OCI-M2 (cell line): ENCODE data around the gene ABCA1.
"Not testable (repeated sequence)": the region's sequence is repeated elsewhere in the genome, so short reads cannot be mapped to it uniquely, and the experiment has no call there.

ENCODE experiments used
- DNase-seq: peaks from one replicate; lab custom pipeline; 2025; ENCODE audit not compliant: unreplicated experiment; lab: John Stamatoyannopoulos, UW

Gene ABCA1

DNA sequence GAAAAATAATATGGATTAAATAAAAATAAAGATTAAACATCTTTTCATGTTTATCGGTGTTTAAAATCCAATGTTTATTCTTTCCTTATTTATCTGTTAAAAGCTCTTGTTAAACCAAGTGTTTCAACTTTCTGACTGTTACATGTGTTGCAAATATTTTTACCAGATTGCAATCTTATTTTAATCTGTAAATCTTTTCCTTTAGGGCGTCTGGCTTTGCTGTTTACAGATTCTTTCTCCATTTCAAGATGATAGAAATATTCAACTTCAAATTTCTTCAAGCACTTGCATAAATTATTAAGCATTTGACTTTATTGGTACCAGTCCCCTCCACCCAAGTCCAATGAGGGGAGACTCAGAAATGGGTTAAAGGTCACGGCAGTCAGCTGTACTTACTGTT is 16.9 kb upstream of the ABCA1 start:
- DNase-seq: no peak

DNA sequence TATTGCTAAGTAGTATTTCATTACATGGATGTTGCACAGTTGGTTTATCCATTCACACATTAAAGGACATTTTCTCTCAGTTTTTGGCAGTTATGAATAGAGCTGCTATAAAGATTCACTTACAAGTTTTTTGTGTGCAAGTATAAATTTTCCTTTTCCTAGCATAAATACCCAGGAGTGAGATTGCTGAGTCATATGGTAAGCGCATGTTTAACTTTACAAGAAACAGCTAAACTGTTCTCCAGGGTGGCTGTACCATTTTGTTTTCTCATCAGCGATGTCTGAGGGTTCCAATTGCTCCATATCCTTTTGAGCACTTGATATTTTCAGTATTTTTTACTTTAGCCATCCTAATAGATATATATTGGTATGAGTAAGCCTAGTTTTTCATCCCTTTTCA is 16.4 kb upstream of the ABCA1 start:
- no peak for DNase-seq

DNA sequence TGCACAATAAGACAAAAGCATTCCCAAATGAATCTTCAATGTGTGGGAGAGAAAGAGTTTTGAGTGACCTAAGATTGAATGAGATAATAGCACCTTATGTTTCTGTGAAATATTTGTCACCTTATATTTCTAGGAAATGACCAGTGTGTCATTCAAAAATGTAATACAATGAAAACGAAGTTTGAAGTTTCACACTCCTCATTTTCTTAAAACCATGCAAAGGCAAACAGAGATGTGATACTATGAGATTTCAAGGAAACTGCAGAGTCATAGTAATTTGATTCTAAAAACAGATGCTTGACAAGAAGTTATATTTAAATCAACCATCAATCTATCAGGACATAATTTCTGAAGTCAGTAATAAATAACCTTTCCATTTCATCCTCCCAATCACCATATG is 13.6 kb upstream of the ABCA1 start:
- no peak for DNase-seq

DNA sequence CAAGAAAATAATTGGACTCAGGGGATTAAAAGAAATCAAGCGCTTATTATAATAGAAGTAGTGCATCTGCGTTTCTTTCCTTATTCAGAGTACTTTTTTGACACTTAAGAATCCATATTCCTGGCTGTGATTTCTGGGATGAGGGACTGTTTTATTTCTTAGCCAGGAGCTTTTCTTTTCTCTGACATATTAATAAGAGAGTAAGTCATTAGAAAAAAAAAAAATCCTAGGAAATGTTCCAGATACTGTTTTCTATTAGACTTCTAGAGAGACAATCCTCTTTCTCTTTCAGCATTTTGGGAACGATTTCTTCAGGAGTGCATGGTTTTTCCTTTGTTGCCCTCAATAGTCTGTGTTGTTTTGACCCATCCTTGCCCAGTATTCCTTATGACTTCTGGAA is 8.3 kb upstream of the ABCA1 start:
- no peak for DNase-seq

DNA sequence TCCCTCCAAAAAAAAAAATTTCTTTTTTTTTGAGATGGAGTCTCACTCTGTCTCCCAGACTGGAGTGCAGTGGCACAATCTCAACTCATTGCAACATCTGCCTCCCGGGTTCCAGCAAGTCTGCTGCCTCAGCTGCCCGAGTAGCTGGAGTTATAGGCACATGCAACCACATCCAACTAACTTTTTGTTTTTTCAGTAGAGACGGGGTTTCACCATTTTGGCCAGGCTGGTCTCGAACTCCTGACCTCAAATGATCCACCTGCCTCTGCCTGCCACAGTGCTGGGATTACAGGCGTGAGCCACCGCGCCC is 7.5 kb upstream of the ABCA1 start:
- not testable (repeated sequence) for DNase-seq

DNA sequence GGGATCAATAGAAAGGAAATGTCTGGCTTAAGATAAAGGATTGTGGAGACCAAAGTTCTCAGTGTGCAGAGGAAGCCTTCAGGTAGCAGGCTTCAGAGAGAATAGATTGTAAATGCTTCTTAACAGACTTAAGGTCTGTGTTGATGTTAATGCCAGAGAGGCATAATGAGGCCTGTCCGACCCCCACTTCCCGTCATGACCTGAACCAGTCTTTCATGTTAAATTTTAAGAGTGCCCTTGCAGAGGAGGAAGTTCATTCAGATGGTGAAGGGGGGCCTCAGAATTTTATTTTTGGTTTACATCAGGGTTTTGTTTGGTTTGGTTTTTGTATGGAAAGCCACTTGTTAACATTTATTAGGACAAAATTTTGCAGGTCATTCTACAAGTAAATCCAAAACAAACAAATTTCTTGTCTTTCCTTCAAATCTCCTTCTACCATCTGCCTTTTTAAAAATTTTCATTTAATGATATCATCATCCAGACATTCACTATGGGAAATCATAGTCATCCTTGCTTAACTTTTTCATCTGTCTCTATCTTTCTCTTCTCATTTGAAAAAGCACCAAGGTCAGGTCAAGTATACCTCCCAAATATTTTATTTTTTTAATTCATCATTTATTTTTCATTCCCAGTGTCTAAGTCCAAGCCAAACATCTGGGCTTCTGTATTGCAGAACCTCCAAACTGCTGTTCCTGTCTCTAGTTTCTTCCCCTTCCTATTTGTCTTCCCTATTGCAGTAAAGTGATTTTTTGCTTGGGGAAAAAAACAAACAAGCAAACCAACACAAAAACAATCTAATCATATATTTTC is 6.9 kb upstream of the ABCA1 start:
- no peak for DNase-seq

DNA sequence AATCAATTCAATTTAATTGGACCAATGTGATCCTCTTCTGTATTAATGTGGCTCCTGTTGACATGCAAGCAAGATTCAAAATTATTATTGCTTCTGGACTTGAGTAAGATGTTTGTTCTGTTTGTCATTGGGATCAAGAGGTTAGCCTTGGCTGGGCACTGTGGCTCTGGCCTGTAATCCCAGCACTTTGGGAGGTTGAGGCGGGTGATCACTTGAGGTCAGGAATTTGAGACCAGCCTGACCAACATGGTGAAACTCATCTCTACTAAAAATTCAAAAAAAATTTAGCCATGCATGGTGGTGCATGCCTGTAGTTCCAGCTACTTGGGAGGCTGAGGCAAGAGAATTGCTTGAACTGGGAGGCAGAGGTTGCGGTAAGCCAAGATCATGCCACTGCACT is 5.1 kb upstream of the ABCA1 start:
- not testable (repeated sequence) for DNase-seq

DNA sequence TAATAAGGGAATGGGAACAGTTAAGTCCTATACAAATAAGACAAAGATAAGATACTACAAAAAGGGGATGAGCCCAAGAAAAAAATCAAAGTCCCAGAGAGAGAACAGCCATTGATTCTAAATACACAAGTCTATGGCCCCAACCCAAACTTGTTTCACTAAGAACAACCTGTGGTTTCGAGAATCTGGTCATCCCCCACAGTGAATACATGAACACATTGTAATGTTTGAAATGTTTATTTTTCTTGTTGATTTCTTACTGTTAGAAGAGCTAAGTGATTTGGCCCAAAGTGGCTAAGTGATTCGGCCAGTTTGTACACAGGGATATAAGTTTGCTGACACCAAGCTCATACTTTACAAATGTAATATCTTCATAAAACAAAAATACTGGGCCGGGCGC is 3.3 kb upstream of the ABCA1 start:
- no peak for DNase-seq

DNA sequence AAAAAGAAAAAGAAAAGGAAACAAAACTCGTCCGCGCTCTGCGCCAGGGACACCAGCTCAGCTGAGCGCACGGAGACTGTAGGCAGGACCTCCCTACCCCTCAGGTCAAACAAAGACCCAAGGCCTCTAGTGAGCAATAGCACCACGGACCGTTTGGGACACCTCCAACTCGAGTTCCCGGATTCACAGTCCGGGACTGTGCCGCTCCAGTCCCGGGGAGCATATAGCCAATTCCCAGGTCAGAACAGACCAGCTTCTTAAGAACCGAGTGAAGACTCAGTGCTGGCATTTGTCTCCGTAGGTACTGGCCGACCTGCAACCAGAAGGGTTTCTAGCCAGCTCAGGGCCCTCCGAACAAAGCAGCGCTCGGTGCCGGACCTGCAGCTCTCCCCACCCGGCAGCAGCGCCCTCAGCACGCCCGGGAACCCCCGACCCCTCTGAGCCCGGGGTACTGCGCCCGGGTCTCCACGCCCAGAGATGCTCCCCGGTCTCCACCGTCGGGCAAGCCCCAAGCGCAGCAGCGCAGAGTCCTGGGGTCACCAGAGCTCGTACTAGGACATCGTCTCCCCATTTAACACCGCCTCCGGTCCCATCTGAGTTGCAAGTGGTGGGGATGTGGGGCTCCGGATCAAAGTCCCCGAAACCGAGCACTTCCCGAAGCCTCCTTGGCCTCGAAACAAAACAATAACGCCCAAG is 591 bp downstream of the ABCA1 start:
- no peak for DNase-seq

DNA sequence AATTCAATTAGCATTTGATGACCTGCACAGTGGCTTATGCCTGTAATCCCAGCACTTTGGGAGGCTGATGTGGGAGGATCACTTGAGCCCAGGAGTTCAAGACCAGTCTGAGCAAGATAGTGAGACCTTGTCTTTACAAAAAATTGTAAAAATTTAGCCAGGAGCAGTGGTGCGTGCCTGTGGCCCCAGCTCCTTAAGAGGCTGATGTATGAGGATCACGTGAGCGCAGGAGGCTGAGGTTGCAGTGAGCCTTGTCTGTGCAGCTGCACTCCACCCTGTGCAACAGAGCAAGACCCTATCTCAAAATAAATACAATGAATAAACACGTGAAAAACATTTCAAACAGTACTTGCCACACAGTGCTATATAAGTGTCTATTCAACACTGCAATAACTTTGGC is 4.2 kb downstream of the ABCA1 start:
- no peak for DNase-seq

DNA sequence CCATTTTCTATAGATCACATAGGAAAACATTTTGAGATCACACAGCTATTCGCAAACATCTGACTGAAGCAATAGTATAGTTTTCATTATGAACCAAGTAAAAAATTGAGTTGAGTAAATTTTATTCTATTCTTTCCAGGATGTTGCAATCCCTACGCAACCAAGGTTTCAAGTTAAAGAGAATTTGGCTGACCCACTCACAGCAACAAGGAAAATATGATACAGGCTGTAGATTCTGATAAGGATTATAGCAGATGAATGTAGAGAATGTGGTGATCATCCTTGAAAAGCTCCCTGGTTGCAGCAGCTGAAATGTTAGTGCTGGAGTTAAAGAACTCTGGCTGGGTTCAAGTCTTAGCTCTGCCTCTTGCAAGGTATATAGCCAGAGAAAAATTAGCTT is 4.7 kb downstream of the ABCA1 start:
- DNase-seq: no peak

DNA sequence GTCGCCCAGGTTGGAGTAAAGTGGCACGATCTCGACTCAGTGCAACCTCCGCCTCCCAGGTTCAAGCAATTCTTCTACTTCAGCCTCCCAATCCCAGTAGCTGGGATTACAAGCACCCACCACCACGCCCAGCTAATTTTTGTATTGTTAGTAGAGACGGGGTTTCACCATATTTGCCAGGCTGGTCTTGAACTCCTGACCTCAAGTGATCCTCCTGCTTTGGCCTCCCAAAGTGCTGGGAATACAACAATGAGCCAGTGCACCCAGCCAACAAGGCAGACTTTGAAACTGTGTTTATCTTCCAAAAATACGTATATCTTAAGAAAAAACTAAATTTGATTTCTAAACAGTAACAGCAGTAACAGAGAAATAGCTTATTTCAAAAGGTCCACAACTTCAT is 5.2 kb downstream of the ABCA1 start:
- not testable (repeated sequence) for DNase-seq

DNA sequence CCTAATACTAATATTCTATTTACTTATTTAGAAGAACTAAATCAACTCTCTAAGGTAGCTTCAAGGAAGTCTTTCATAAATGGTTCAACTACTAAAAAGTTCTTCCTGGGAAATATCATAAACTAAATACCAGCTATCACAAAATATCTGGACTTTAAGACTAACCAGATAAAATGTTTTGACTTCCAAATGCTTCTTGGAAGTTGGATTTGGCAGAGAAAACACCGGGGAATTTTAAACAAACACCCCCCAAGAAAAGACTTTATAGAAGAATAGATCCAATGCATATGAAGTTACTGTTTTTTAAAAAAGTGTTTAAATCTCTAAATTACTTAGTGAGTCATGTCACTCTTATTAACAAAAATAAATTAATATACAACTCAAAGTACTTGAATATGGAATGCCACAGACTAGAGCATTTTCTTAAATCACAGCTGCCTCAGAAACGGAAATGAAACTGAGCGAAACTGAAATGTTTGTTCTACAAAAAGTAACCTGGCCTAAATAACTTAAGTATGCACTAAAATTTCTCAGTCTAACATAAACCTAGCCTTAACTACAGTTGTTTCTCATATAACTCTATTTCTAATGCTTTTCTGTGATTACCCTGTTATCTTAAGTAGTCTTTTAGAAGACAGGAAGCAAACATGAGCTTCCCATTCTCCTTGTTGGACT is 6.8 kb downstream of the ABCA1 start:
- DNase-seq: no peak

DNA sequence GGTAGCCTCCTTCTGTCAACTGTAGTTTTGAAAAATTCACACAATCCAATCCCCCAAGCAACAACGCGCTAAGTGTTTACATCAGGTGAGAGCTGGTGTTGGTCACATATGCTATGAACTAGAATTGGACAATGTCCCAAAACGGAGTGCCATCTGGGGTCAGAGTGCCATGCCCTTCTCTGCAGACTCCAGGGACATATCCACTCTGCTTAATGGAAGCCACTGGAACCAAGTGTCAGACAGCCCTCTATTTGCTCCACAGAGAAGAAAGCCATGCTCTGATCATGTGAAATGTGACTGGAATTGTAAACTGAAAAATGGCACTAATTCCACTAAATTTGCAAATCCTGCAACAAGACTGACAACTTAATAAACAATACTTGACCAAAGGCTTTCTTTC is 12.2 kb downstream of the ABCA1 start:
- DNase-seq: no peak

DNA sequence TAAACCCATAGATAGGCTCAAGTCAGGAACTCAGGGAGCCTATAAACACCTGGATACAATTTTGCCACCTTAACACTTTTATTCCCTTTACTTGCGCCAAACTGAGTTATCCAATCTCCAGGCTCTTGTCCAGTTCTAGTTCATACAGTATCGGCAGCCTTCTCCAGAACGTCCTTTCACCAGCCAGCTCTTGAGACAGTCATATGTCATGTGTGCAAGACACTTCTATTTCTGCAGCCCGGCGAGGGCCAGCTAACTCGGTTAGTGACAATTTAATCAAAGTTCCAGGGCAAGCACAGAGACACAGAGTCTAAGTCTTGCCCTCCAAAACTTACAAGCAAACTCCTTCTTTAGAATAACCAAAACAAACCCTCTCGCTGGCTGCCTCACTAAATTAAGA is 12.9 kb downstream of the ABCA1 start:
- no peak for DNase-seq

DNA sequence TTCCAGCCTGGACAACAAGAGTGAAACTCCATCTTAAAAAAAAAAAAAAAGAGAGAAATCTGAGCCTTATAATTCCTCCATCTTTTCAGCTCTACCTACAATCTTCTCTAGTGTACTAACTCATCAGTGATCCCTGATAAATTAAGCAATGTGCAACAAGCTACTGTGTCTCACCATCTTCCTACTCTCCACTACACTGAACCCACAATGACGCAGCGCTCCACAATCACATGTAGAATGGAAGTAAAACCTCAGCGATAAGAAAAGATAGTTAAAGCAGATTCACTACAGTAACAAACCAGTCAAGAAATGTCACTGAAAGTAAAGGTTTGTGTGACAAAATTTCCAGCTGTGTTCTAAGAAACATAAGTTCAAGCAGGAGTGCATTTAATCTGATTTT is 13.5 kb downstream of the ABCA1 start:
- no peak for DNase-seq

DNA sequence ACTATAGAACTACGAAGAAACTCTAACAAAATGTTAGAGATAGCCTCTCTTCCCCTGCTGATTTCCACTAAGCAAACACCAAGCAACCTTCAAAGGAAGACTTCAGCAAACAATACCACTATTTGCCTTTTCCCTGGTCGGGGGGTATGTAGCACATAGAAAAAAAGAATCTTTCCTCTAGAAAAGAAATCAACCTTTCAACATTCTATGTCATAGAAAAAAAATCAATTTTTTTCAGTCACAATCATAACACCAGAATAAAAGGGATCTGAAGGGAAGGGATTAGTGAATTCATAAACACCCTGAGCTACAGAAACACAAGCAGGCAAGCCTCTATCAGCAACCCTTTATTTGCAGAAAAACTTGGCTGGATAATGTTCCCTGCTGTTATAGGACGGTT is 15.3 kb downstream of the ABCA1 start:
- no peak for DNase-seq

DNA sequence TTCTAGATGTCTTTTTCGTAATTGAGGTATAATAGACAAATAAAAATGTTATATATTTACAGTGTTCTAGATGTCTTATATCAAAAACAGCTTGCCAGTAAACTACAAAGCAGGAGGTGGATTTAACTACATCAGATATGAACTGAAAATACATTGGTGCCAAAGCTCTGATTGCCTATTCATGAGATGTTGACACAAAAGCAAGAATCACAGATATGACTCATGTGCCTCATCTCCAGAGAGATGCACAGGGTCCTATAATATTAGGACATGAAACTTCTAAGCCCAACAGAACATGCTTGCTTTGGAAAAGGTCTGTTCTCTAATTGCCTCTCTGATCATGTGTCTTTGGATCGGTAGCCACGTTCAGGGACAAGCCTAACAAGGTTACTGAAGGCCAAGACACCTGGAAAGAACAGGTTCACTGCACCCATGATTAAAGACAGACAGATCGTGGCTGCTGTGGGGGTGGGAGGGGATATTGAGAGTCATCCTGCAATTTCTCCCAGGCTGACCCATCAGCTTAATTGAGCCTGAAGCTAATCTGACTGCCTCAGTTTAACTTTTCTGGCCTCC is 16.8 kb downstream of the ABCA1 start:
- no peak for DNase-seq

DNA sequence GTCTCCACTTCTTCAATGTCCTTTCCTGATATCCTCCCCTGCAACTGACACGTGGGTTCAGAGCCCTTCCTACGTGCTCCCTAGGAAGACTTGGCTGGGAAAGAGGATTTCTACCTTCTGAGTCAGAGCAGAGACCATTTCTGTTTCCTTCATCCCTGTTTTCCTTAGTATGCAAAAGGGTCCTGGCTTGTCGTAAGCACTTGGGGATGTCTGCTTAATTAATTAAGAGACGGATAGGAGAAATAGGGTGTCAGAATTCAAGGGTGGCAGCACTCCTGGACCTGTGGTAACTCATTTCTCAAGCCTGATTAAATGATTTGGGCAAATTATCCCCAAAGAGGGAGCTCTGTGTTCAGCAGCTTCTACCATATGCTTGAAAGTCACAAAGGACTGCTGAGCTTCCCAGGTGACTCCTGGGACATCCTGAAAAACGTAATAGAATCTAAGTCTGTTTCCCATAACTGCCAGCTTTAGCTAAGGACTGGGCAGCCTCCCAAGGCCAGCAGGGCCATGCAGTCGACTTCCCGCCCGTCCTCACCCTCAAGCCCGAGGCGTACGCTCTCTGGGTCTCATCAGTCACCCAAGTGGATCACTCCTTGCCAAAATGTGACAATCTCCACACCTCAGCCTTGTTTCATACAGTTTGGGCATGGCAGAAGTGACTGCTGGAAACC is 20.5 kb downstream of the ABCA1 start:
- DNase-seq: no peak

DNA sequence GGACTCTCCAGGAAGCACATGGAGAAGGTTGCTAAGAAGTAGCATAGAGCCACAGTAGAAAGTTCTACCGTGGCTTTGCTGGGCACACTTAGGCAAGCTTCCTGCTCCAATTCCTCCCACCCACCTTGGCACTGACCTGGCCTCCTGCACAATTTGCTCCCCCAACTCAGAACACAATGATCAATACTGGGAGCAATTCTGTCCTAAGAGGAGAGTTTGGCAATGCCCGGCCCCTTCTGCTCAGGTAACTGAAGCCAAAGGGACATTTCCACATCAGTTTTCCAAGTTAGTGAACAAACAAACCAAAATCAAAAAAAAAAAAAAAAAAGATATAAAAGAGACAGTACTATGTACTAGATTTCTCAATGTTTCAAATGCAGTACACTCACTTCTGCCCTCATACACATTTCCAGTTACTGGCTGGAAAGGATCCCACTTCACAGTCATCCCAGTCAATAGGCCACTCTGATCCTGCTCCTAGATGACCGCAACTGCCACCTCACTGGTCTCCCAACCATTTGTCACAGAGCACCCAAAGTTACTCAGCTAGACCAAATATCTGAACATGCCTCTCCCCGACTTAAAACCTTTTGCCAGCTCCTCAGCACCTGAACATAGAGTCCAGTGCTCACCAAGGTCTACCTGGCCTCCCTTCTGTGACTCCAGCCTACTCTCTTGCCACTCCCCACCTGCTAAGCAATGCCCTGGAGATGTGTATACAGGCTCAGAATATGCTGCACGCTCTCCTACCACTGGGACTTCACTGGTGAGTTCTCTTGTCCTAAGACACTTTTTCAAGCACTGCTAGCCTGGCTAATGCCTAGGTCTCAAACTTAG is 21.3 kb downstream of the ABCA1 start:
- no peak for DNase-seq

DNA sequence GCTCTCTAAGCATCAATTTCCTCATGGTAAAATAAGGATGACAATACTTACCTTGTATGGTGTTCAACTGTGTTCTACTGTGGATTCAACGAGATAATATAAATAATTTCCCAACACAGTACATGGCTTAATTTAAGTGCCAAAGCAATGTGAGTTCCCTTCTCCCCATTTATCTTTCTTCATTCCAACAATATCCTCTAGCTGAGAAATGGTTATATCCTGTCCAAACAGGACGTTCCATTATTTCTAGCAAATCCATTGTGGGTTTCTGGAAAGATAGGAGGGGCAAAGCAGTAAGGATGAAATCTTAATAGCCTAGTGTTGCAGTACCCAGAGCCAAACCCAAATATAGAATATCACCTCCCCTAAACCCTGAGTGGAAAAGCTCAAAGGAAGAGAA is 22.0 kb downstream of the ABCA1 start:
- DNase-seq: no peak
